Left hindlimb (tissue), 1 donor: Measurements from ENCODE around the gene PPP6R2.
"Not testable (repeated sequence)": the region's sequence is repeated elsewhere in the genome, so short reads cannot be mapped to it uniquely, and the experiment has no call there.

ENCODE experiments used
- DNase-seq: peaks from one replicate; pipeline ENCODE4 v3.0.0-alpha.2; 2018

The PPP6R2 gene

GRCh38 chr22:50346470-50346869 lies 3.3 kb downstream of the PPP6R2 start:
- no peak for DNase-seq

- no peak for DNase-seq
Measured at GRCh38 chr22:50347157-50347556, 4.0 kb downstream of the PPP6R2 start.

DNA sequence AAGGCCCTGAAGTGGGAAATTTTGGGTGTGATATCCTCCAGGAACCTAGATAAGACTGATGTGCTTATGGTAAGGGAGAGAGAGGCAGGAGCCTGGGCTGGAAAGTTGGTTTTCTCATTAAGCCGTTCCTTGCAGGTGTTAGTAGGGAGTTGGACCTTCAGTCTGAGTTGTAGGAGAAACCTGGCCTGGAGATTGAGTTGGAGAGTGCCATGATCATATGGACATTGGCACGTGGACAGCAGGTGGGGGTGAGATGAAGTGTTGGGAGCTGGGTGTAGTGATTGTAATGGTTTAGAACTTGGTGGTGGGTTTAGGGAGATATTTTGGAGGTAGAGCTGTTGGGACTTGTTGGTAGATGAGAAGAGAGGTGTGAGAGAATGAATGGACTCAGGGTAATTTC lies 4.9 kb downstream of the PPP6R2 start:
- DNase-seq: no peak

DNA sequence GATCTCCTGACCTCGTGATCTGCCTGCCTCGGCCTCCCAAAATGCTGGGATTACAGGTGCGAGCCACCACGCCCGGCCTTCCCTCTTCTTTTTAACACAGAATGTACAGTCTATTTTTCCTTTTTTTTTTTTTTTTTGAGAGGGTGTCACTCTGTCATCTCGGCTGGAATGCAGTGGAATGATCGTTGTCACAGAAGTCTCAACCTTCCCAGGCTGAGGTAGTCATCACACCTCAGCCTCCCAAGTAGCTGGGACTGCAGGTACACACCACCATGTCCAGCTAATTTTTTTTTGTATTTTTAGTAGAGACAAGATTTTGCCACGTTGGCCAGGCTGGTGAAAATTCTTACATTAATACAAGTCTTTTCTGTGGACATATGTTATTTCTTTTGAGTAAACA lies 13.1 kb downstream of the PPP6R2 start:
- DNase-seq: no peak

GRCh38 chr22:50357222-50357621 lies 14.1 kb downstream of the PPP6R2 start:
- DNase-seq: no peak

GRCh38 chr22:50357756-50358155 lies 14.6 kb downstream of the PPP6R2 start:
- DNase-seq: no peak

DNA sequence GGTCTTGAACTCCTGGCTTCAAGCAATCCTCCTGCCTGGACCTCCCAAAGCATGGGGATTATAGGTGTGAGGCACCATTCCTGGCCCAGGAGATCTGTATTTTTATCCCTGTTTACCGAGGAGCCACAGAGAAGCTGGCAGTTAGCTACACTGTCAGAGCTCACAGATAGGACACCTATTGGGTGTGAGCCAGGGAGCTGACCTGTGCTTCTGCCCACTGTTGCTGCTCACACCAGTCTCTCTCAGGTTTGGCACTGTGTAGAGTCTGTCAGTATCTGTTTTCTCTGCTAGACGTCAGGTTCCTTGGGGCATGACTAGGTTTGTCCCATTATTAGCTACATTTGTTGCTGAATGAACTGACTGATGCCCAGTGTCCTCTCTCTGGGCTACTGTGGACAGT lies 17.5 kb downstream of the PPP6R2 start:
- DNase-seq: no peak

DNA sequence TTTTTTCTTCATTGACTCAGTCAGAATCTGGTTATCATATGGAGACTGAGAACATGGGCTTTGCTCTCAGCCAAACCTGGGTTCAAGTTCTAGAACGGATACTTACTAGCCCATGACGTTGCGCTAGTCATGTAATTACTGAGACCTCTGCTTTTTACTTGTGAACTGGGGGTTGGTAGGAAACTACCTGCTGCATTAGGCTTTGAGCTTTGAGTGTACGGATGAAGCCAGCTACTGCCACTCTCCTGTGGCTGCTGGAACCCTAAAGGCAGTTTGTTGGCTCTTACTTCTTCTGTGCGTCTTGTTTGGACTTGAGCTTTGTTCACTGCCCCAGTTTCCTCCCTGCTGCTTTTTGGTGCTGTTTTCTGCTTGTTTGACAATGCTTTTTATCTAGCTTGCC lies 18.1 kb downstream of the PPP6R2 start:
- no peak for DNase-seq

GRCh38 chr22:50361688-50362087 lies 18.6 kb downstream of the PPP6R2 start:
- no peak for DNase-seq

DNA sequence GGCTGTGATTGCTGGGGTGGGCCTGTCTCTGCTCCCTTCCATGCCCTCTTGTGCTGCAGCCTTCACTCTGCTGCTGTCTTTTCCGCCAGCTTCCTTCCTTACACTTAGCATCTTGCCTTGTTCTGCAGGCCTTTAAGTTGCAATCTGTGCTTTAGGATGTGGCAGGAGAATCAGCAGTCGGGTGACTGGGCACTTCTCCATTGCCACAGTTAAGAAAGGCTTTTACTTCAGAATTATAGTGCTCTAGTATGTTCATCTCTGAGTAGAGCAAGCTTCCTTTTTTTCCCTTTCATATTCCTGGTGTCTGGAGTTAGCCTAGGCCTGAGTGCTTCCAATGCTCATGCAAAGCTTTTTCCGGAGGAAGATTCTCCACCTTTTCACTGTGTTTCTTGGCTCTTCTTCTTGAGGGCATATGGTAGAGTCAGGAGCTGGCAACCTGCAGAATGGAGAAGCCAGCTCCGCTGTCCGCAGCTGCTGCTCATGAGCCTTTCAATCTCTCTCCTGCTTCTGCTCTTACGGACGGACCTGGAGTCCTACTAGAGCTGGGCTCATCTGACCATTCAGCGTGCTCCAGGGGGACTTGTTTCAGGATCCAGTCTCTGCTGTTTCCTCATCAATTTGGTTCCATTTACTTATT lies 20.2 kb downstream of the PPP6R2 start:
- no peak for DNase-seq

DNA sequence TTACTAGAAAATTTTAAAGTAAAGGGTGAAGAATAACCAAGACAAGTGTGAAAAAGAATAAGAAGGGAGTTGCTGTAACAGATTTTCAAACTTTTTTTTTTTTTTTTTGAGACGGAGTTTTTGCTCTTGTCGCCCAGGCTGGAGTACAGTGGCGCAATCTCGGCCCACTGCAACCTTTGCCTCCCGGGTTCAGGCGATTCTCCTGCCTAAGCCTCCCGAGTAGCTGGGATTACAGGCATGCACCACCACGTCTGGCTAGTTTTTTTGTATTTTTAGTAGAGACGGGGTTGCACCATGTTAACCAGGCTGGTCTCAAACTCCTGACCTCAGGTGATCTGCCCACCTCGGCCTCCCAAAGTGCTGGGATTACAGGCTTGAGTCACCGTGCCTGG lies 20.7 kb downstream of the PPP6R2 start:
- not testable (repeated sequence) for DNase-seq

GRCh38 chr22:50367778-50368500 lies 24.8 kb downstream of the PPP6R2 start:
- no peak for DNase-seq

DNA sequence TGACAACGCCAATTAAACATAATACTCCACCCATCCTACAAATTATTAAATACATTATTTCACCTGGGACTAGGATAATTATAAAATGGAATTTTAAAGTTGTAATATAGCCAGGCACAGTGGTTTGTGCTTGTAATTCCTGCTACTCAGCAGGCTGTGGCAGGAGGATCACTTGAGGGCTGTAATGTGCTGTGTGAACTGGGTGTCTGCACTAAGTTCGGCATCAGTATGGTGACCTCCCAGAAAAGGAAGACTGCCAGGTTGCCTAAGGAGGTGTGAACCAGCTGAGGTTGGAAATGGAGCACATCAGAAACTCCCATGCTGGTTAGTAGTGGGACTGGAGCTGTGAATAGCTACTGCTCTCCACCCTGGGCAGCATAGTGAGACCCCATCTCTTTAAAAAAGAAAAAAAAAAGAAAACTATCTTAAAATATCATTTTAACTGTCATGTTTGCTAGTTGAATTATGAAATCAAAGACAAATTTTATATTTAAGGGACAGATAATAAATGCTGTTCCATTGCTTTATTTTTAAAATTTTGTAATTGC lies 28.0 kb downstream of the PPP6R2 start:
- no peak for DNase-seq

DNA sequence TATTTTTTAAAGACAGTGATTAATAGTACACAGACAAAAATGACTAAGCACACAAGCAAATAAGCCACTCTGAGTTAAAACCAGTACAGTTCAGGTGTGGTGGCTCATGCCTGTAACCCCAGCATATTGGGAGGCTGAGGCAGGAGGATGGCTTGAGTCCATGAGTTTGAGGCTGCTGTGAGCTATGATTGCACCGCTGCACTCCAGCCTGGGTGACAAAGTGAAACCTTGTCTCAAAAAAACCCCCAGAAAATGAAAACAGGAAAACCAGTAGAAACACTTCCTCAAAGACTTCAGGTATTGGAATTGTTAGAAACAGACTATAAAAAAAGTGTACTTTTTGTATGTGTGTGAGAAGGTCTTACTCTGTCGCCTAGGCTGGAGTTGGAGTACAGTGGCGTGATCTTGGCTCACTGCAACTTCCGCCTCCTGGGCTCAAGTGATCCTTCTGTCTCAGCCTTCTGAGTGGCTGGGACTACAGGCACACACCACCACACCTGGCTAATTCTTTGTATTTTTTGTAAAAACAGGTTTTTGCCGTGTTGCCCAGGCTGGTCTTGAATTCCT lies 33.0 kb downstream of the PPP6R2 start:
- DNase-seq: no peak

DNA sequence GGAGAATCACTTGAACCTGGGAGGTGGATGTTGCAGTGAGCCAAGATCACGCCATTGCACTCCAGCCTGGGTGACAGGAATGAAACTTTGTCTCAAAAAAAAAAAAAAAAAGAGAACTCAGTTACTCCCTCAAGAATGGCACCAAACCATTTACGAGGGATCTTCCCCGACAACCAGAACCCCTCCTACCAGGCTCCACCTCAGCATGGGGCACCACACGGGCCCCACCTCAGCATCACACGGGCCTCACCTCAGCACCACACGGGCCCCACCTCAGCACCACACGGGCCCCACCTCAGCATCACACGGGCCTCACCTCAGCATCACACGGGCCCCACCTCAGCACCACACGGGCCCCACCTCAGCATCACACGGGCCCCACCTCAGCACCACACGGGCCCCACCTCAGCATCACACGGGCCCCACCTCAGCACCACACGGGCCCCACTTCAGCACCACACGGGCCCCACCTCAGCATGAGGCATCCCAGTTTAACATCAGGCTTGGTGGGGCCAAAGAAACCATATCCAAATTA lies 38.0 kb downstream of the PPP6R2 start:
- not testable (repeated sequence) for DNase-seq

DNA sequence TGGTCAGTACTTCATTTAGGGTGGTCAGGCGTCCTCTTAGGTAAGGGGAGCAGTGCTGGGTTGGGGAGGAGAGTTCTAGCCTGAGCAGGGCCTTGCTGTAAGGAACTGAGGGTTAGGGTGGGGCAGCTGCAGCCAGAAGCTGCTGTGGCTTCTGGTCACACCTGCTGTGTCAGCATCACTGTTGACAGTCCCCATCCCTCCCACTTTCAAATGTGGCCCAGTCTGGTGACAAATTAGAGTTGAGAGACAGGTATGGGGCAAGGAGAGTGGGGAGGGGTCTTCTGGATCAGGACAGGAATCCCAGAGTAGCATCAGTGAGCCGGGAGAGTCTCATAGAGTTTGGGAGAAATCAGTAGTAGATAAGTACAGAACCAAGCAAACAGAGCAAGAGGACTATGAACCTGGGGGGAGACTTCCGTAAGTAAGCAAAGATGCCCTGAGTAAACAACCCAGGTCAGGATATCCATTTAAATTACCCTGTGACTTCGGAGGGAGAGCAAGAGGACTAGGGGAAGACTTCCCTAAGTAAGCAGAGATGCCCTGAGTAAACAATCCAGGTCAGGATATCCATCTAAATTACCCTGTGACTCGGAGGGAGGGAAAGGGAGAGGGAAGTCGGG lies 53.7 kb downstream of the PPP6R2 start:
- no peak for DNase-seq

- DNase-seq: not testable (repeated sequence)
Measured at GRCh38 chr22:50397371-50398060, 54.4 kb downstream of the PPP6R2 start.

DNA sequence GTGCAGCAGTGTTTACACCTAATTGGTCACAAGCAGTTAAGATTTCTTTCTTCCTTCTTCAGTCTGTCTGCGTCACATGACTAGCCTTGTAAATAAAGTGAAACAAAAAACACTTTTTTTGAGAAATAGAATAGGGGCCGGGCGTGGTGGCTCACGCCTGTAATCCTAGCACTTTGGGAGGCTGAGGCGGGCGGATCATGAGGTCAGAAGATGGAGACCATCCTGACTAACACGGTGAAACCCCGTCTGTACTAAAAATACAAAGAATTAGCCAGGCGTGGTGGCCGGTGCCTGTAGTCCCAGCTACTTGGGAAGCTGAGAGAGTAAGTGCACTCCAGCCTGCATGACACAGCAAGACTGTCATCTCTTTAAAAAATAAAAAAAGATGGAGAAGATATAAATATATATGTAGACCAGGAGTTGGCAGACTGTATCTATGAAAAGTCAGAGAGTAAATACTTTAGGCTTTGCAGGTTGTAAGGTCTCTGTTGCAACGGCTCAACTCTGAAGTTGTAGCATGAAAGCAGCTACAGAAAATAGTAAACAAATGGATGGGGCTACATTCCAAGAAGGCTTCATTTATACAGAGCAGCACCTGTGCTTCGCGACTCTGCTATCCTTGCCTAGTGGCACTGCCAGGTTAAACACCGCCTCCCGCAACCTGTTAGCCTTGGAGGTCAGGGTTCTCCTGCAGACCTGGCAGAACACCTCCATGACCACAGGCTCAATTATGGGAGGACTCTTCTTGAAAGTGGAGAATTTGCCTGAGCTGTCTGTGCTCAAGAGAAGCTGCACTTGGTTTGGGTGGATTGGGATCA lies 55.9 kb downstream of the PPP6R2 start:
- DNase-seq: no peak

DNA sequence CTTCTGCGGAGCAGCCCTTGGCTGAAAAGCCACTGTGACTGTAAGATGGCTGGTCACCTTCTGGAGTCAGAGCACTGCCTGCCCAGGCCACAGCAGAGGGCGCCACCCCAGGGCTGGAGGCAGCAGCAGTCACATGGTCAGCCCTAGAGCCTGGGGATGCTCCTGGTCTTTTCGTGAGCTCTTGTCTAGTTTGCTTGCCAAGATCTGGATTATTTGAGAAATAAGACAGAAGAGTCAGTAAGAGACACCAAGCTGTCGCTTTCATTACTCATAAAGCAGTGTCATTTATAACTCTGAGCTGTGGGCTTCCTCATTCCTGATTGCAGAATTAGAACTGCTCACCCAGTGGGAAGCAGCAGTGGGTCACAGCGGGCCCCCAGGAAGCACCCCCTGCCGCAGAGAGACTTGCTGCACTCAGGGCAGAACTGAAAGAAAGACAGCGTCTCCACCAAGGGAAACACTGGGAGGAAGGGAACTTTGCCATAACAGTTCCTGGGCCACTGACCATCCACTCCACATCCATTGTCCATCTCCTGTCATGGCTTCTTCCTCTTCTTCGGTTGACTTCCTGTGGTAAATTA lies 56.7 kb downstream of the PPP6R2 start:
- DNase-seq: no peak

GRCh38 chr22:50400406-50400805 lies 57.3 kb downstream of the PPP6R2 start:
- DNase-seq: no peak

DNA sequence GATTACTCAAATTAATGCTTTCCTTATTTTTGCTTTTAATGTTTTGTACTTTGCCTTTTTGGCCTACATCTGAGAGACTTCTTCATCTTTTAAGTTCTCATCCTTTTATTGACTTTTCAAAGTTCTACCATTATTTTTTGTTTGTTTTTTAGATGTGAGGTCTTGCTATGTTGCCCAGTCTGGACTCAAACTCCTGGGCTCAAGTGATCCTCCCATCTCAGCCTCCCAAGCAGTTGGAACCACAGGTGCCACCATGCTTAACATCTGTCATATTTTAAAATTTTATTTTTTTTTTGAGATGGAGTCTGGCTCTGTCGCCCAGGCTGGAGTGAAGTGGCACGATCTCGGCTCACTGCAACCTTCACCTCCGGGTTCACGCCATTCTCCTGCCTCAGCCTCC lies 57.8 kb downstream of the PPP6R2 start:
- no peak for DNase-seq

DNA sequence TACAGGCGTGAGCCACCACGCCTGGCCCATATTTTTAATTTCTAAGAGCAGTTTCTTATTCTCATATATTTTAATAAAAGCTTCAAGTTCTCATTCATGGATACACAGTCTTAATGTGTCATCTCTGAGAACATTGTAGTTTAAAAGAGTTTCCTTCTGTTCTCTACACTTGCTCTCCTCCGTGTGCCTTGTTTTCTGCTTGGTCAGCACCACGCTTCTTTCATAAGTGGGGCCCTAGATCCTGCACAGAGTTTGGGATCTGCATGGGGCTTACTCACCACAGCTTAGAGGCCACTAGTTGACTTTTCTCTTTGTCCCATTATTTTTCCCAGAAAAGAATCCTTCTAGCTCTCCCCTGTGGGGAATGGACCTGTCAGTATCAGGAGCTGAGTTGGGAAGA lies 58.8 kb downstream of the PPP6R2 start:
- no peak for DNase-seq
